HepG2 (cell line): ENCODE measurements around the gene GJC2. TPM values are rescaled to one million over a fixed set of nuclear protein-coding genes. Genes with fewer than 3 reads are reported as not detected.

Experiments used
- ATF1 ChIP-seq: IDR thresholded peaks from 2 replicates; pipeline ENCODE4 v1.6.1; 2016; ENCODE audit warnings: mild to moderate bottlenecking, control low read depth
- FOXK1 ChIP-seq: sonication (generic); formaldehyde crosslinking; IDR thresholded peaks from 2 replicates; pipeline ENCODE4 v1.4.0; 2020; ENCODE audit warnings: low read depth, missing genetic modification reagents, borderline replicate concordance
- FOXK2 ChIP-seq: fragments of 450-650 bp; IDR thresholded peaks from 2 replicates; pipeline ENCODE4 v1.6.1; 2016
- PAXIP1 ChIP-seq: sonication (generic); formaldehyde crosslinking; conservative IDR thresholded peaks from 2 replicates; pipeline ENCODE4 v1.4.0; 2020; ENCODE audit warnings: mild to moderate bottlenecking, missing genetic modification reagents, moderate library complexity
- RXRB ChIP-seq: IDR thresholded peaks from 2 replicates; pipeline ENCODE4 v1.6.1; 2016; ENCODE audit warnings: borderline replicate concordance, missing genetic modification reagents, missing compliant biosample characterization
- SMAD9 ChIP-seq: sonication (generic); formaldehyde crosslinking; IDR thresholded peaks from 2 replicates; pipeline ENCODE4 v1.5.1; 2020; ENCODE audit warnings: mild to moderate bottlenecking, missing genetic modification reagents
- TERF1 ChIP-seq: sonication (generic); formaldehyde crosslinking; IDR thresholded peaks from 2 replicates; pipeline ENCODE4 v1.8.0; 2022; ENCODE audit warnings: mild to moderate bottlenecking, missing genetic modification reagents, moderate library complexity
- ZBTB34 ChIP-seq: sonication (generic); formaldehyde crosslinking; IDR thresholded peaks from 2 replicates; pipeline ENCODE4 v1.8.0; 2022; ENCODE audit warnings: mild to moderate bottlenecking, missing genetic modification reagents
- ZNF318 ChIP-seq: sonication (generic); formaldehyde crosslinking; IDR thresholded peaks from 2 replicates; pipeline ENCODE4 v1.4.0; 2020; ENCODE audit warnings: mild to moderate bottlenecking, missing genetic modification reagents
- ZNF549 ChIP-seq: sonication (generic); formaldehyde crosslinking; IDR thresholded peaks from 2 replicates; pipeline ENCODE4 v1.5.0; 2020; ENCODE audit warnings: missing genetic modification reagents
- ZNF619 ChIP-seq: sonication (generic); formaldehyde crosslinking; IDR thresholded peaks from 2 replicates; pipeline ENCODE4 v1.4.0; 2020; ENCODE audit warnings: mild to moderate bottlenecking, missing genetic modification reagents
- ZNF672 ChIP-seq: sonication (generic); formaldehyde crosslinking; IDR thresholded peaks from 2 replicates; pipeline ENCODE4 v1.8.1; 2022; ENCODE audit warnings: missing genetic modification reagents
- ZNF737 ChIP-seq: sonication (generic); formaldehyde crosslinking; IDR thresholded peaks from 2 replicates; pipeline ENCODE4 v1.5.0; 2020; ENCODE audit warnings: missing genetic modification reagents, mild to moderate bottlenecking, borderline replicate concordance
- ZNF800 ChIP-seq: sonication (generic); formaldehyde crosslinking; IDR thresholded peaks from 2 replicates; pipeline ENCODE4 v1.4.0; 2020; ENCODE audit warnings: missing genetic modification reagents
- polyA plus RNA-seq, 8 experiments: library from polyadenylated mRNA; depleted of rRNA in 3 of 8; stranded (reverse) in 7 of 8; unstranded in 1 of 8; fragments of >200 nt; fragmentation: Illumina TruSeq in 4 of 8; extraction: Trizol in 4 of 8; gene quantifications; 2 replicates each; pipeline versions ENCODE4 v1.2.1 to v1.2.3, GENCODE V29; 2011 to 2016; ENCODE audit warnings: low read depth in 4 of 8, missing spikeins in 1 of 8, mixed read lengths in 1 of 8; ENCODE audit not compliant: insufficient read depth in 1 of 8
- total RNA-seq, 5 experiments: library from RNA; depleted of rRNA; stranded (reverse); fragments of >200 nt; fragmentation: Illumina TruSeq; extraction: Trizol; gene quantifications; 2 replicates each; pipeline ENCODE4 v1.2.3, GENCODE V29; 2016; ENCODE audit warnings: low read depth in 1 of 5

GJC2 gene
- total and polyA plus RNA-seq, 2 of the 13 experiments (the other 11 are each of a cell fraction or from before 2014, with no cell fraction given): 1.6 to 3.8 TPM

GRCh38 chr1:228150120-228150460 lies 360 bp downstream of the GJC2 start (continued):
- TF ChIP-seq ZNF318 (no peak), ZNF619 (CRISPR knock-in tag) (no peak), ATF1 (CRISPR knock-in tag) (no peak), ZBTB34 (no peak), TERF1 (no peak), ZNF672 (CRISPR knock-in tag) (no peak), ZNF737 (CRISPR knock-in tag) (no peak), FOXK2 (no peak), ZNF800 (CRISPR knock-in tag) (0 out of 2 replicates have a peak, but pooled peaks have one; percentile 10), RXRB (CRISPR knock-in tag) (no peak), FOXK1 (CRISPR knock-in tag) (no peak), ZNF549 (CRISPR knock-in tag) (no peak), PAXIP1 (CRISPR knock-in tag) (no peak), SMAD9 (CRISPR knock-in tag) (no peak)
